NCI-H345 (cell line): ENCODE measurements around the gene FTO.
"Not testable (repeated sequence)": the region's sequence is repeated elsewhere in the genome, so short reads cannot be mapped to it uniquely, and the experiment has no call there.

ENCODE experiments used
- DNase-seq: peaks from one replicate; lab custom pipeline; 2025; lab: John Stamatoyannopoulos, UW

The FTO gene

DNA sequence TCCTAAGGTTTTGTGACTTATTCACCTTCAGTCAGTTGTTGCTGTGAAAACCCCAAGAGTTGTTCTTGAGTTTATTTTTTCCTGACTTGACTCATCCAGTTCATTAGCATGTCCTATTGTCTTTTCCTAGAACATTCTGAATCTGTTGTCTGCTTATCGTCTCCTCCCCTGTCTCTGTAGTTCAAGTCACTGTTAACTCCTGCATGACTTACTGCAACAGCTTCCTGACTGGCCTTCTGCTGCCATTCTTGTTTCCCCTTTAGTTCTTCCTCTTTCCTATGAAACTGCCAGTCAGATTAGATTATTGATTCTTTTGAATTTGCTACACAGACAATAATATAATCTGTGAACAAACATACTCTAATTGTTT, 161.5 kb downstream of the FTO start:
- DNase-seq: no peak

DNA sequence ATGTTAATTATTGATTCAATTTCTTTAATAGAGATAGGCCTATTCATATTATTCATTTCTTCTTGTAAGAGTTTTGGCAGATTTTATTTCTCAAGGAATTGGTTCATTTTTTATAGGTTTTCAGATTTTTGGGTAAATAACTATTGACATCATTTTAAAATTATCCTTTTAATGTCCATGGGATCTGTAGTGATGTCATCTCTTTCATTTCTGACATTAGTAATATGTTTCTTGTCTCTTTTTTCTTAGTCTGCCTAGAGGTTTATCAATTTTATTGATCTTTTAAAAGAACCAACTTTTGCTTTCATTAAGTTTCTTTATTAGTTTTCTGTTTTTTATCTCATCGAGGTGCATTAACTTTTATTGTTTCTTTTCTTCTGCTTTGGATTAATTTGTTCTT, 162.6 kb downstream of the FTO start:
- DNase-seq: no peak

DNA sequence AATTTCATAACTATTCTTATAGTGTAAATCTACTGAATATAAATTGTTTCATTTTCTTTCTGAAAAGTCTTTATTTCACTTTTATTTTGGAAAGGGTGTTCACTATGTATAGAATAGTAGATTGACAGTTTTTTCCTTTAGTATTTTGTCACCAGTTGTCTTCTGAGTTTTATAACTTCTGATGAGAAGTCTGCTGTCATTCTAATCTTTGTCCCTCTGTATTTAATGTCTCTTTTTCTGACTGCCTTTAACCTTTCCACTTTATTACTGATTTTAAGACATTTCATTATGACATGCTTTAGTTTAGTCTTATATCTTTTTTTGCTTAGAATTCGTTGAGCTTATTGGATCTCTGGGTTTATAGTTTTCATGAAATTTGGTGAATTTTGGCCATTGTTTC, 166.9 kb downstream of the FTO start:
- DNase-seq: no peak

DNA sequence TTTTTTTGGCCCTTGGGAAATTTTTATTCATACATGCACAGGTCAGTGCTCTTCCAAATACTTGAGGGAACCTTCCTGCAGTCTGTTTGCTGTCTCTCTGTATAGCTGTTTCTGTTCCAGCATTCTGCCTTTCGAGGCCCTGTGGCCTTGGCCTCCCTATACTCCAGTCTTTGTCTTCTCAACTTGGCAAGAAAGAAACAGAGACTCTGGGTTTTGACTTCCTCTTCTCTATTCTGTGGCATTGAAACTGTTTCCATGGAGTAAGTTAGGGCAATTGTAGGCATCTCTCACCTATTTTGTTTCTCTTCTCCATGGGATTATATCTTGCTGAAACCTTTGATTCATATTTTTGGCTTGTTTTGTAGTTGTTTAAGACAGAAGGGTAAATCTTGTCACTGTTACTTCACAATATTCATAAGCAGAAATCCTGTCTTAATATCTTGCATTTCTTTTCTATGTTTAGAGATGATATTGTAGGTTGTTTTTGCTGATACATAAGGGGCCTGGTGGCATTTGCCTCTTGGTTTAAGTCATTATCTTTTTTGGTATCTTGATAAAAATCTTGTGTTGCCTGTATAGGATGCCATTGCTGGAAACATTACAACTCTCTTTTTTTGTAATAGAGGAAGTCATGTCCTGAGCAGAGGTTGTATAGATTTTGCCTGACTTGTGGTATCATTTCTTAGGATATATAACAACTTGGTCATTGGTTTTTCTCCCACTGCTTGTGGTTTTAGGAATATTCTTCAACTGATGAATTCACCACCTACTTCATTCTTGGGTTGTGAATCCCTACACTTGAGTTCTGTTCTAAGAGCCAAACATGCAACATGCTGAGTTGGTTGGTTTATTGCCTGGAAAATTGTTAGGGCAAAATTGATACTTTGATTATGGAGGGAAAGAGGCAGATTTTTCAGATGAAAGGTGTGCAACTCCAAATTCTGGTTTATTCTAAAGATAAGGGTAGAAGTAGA, 168.6 kb downstream of the FTO start:
- DNase-seq: no peak

DNA sequence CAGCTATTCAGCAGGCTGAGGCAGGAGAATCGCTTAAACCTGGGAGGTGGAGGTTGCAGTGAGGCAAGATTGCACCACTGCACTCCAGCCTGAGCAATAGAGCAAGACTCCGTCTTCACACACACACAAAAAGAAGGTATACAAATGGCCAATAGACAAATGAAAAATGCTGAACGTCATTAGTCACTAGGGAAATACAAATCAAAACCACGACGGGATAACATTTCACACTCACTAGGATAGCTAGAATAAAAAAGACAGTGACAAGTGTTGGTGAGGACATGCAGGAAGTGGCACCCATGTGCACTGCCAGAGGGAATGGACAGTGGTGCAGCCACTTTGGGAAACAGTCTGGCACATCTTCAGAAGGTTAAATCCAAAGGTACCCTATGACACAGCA, 172.9 kb downstream of the FTO start:
- no peak for DNase-seq

DNA sequence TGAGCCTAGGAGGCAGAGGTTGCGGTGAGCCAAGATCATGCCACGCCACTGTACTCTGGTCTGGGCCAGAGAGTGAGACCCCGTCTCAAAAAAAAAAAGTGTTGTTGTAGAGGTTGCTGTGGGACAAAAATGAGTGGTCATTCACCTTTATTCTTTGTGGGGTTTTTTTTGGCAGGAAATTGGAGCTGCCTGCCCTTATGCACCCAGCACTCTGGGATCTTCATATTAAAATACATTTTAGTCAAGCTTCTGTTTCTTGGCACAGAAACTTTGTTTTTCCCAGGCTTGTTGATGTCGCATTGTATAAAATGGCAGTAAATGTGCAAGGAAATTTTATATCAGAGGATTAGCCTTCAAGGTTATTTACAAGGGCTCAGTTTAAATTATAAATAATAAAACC, 174.3 kb downstream of the FTO start:
- DNase-seq: no peak

DNA sequence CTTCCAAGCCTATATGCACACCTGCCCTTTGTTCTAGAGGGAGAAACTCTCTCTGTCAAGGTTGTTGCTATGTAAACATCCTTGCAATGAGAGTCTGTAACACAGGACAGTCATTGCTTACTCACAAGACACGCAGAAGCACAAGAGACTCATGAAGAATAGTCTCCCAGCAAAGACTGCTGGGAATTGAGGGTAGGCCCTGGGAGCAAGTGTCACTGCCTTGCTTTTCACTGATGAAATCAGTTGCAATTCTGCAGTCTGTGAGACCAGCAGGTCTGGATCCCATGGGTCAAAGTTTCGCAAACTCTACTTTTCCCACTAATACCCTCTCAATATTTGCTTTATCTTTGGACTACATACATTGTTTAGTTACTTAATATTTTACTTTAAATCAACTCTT, 177.4 kb downstream of the FTO start:
- no peak for DNase-seq

DNA sequence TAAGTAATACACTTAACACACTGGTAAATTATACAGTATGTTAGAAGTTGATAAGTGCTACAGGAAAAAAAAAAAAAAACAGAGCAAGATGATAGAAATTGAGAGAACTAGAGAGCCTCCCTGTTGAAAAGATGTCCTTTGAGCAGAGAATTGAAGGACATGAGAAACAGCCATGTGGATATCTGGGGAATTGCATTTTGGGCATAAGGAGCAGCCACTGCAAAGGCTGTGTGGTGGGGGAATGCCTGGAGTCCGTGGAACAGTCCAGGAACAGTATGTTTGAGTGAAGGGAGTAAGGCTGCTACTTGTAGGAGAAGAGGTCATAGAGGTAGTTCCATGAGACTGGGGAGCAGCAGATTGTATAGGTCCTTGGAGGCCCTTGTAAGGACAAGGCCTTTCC, 178.4 kb downstream of the FTO start:
- no peak for DNase-seq

DNA sequence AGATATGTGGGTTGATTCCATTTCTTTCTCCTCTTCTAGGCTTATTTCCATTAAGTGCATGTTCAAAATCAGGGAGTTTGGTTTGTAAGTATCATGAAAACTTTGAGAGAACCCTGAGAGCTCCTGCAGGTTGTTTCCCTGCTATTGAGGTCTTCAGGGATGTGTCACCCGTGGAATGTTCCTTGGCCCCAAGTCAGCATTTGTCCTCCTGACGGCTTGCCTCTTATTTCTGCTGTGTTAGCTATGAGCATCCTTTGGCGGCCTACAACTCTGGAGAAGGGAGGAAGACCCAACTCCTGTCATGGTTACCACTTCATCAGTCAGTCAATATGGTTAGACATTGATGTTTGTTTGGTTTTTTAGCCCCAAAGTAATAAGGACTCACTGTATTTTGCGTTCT, 180.8 kb downstream of the FTO start:
- no peak for DNase-seq

DNA sequence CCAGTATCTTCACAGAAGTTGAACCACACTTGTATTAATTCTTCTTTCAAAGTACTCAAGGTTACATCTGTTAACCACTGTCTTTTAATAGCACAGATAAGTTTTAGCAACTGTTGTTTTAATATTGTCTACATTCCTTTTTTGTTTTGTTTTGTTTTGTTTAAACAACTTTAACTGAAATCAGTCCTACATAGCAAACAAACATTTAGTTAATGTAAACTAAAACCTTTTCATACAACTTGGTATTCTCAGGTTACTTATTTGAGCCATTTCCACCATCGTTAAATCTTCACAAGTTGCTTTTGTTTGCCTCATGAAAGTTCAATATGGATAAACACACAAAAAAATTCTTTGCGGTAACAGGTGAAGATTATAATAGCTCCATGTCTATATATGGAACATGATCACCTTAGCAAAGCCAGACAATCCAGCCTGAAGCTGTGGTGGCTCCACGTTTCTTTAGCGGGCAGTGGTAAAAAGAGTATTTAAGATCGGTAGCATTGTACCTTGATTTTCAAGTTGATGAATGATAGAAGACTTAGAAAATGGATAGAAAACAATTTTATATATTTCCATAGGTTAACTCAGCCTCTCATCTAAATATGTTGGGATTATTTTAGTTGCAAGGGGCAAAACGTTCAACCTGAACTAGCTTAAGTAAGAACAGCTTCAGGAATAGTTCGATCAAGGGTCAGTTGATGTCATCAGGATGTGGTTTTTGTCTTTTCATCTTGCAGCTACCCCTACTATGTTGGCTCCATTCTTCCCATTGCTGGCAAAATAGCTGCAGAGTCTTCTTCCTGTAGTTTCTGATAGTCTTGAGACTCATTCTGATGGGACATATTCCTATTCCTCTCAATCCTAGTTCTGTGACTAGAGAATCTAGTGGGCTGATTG, 182.8 kb downstream of the FTO start:
- no peak for DNase-seq

DNA sequence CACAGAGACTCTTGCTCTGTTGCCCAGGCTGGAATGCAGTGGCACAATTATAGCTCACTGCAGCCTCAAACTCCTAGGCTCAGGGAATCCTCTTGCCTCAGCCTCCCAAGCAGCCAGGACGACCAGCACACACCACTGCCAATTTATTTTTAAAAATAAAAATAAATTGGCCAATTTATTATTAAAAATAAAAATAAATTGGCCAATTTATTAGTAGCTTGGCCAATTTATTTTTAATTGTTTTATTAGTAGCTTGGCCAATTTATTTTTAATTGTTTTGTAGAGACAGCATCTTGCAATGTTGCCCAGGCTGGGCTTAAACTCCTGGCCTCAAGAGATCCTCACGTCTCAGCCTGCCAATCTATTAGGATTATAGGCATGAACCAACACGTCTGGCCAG, 184.3 kb downstream of the FTO start:
- no peak for DNase-seq

DNA sequence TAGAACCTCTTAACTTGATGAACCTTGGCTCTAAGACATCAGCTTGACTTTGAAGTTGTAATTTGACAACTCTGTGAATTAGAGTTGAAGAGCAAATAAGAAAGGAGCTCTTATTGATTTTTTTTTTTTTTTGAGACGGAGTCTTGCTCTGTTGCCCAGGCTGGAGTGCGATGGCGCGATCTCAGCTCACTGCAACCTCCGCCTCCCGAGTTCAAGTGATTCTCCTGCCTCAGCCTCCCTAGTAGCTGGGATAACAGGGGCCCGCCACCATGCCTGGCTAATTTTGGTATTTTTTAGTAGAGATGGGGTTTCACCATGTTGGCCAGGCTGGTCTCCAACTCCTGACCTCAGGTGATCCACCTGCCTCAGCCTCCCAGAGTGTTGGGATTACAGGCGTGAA, 186.9 kb downstream of the FTO start:
- DNase-seq: not testable (repeated sequence)

DNA sequence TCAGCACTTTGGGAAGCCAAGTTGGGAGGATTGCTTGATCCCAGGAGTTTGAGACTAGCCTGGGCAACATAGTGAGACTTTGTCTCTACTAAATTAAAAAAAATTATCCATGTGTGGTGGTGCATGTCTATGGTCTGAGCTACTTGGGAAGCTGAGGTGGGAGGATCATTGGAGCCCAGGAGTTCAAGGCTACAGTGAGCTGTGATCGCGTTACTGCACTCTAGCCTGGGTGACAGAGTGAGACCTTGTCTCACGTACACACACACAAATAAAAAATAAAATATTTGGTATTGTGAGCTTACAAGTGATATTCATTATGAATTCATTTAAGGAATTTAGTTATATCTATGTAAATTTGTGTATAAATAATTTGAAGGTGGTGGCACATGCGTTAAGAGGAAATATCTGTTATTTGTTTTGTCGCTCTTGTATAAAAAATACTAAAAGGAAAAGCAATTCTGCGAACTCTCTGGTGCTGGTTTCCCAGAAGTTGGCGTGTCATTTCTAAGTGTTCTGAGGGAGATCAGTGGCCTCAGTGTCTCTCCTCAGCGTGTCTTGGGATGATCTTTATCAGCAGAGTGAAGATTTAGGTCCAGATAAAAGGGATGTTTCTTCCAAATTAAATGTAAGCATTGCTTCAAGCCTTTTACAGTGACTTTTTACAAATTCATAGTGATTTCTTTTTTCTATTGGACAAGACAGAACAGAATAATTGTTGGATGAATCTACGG, 187.6 kb downstream of the FTO start:
- DNase-seq: no peak

DNA sequence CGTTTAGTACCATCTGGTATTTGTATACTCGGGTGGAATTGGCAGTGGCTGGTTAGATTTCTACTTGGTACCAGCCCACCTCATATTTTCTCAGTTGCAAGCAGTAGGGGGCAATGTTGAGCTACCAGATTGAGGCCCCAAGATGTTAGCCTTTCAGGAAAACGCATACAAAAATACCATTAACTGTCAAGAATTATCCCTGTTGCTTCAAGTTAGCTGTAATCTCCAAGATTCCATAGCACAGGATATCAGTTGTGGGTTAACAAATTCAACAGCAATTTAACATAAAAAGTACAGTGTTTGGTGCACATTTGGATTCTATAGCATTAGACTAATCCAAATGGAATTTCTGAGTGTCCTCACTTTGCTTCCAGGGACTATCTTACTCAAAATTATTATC, 188.2 kb downstream of the FTO start:
- DNase-seq: peak; percentile 25

DNA sequence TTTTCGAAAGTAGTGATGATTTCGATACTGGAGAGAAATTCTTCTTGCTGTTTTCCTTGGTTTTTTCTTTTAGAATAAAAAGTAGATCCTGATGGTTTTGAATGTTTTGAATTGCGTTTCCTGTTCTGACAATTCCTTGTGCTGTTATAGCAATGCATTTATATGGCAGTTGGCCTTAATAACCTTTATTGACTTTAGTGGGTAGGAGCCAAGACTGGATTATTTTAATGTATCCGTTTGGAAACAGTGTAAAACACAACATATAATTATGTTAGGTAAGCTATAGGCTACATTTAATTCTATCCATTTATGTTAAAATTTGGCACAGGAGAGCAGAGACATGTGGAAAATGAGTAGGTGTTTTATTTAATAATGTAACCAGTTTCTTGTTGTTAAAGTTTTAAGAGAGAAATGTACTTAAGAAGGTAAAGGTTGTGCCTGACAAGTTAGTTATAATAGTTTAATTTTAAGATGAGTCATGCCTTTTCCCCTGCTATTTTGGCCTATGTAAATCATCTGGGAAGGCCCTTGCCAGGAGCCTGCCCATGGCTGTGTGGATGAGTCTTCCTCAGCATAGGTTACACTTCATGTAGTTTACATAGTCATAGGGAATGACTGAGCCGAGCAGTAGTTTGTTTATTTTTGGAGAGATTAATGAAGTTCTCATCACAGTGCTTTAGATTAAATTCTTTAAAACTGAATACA, 189.9 kb downstream of the FTO start:
- no peak for DNase-seq

DNA sequence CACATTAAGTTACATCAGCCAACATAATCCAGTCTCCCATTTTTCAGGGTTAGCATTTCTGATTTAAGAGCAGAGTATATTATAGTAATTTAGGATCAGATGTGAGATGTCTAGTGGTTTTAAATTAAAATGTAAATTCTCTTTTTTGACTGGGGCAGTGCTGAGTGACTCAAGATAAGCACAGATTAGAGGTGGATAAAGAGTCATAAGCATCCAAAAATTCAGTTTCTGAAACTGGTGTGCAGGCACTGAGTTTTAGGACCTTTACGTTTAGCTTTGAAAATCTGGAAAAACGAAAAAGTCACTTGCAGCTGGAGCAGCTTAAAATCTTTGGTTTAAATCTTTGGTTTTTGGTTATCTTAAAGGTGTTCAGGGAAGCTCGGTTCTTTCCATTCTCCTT, 190.7 kb downstream of the FTO start:
- DNase-seq: no peak

DNA sequence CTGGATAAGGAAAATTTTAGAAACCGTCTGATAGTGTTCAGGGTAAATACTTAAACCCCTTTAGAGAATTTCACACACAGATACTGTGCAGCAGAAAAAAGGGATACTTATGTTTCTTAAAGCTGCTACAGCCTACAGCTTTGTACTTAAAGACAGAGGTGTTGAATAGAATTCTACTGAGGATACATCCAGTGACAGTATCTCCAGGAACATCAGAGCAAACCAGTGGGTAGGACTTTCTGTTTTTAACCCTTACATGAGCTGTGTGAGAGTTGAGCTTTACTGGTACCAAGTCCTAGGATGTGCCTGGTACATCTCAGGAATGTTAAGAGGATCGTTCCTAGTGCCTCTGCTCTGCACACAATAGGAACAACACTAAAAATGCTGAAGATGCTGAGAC, 191.5 kb downstream of the FTO start:
- DNase-seq: no peak

DNA sequence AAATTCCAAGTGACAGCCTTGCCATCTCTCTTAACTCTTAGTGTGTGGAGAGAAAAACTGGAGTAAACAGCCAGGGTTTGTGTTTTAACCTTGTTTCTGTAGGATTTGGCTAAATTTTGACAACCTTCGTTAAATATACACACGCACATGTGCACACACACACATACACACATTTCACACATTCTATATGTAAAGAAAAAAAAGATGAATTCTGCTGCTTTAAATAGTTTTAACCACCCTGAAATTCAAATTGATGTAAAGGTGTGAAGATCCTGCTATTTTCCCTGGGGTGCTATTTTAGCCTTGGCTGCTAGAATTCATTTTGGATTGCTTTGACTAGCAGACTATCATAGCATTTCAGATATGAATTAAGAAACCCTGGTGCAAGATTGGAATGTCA, 191.9 kb downstream of the FTO start:
- DNase-seq: no peak

DNA sequence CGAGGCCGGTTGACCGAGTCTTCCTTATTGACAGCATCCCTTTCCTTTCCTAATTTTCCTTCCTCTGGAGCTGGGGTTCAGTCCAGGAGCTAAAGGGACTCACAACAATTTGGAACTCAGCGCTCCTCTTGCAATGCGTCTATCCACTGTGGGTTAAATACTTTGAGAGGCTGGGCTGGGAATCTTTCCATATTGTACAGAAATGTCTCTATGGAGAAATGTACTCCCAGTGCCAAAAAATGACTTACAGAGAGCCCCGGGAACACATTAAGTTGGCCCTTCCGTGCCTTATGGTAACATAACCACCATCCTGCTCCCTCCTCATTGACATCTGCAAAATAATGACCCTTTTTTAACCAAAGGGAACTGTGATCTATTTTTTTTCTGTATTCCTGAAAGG, 192.8 kb downstream of the FTO start:
- DNase-seq: no peak

DNA sequence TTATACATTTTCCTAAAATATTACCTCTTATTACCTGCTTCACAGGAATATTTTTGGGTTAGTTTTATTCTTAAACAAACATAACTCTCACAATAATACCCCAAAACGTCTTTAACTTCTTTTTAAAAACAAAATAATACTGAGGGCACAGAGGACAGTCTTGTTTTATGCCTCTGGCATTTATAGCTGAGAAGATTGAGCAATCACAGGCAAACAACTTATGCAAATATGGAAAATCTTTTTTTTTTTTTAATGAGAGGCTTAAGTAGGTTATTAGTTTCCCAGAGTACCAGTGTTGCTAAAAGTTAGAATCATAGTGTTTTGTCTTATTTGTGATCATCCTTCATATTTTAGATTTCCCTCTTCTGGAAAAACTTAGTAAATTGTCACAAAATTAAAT, 195.0 kb downstream of the FTO start:
- no peak for DNase-seq

DNA sequence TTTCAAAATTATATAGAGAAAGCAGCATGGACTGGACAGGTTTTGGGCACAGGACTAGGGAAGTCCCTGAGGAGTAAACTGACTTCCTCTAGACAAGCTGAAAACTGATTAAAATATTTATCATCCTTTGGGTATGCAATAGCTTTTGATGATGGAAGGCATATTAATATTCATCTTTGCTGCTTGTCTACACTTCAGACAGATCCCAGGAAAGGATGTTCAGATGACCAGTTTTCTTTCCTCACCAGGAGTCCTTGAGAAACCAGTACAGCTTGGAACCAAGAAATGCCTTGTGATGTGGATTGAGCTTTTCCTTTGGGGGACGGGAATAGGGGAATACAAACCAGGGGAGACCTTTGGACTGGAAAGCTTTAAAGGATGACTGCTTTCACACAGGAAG, 195.5 kb downstream of the FTO start:
- no peak for DNase-seq

DNA sequence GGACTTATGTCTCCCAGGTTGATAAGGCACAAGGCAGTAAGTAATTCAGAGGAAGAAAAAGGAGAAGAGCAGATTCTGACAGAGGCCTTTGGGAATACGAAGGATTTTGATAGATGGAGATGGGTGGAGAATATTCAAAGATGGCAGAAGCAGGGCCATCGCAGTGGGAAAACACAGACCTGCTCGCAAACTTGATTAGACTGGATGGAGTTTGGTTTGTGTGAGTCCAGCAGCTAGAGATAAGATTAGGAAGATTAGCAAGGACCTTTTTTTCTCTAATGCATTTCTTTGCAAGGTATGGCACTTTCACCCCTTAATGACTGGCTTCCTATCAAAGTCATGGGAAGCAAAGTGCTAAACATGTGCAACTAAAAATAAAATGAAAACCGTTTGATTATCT, 196.7 kb downstream of the FTO start:
- DNase-seq: no peak
